Psoas muscle (tissue), 8 donors: ENCODE data around the gene DCTN2. TPM values are rescaled to one million over a fixed set of nuclear protein-coding genes. Genes with fewer than 3 reads are reported as not detected.

Experiments used
- ATAC-seq, 4 donors: fragments of 200-7000 bp; cut with Tn5 transposase; one replicate each; pipeline ENCODE4 v1.9.1; 2020; ENCODE audit warnings: moderate library complexity in 3 of 4, mild to moderate bottlenecking in 2 of 4
- DNase-seq, 2 donors: peaks; one replicate each; pipeline ENCODE4 v3.0.0-alpha.2; 2020
- H3K27ac ChIP-seq: fragments of 200-600 bp; one replicate; pipeline ENCODE4 v1.8.0; 2022
- H3K27me3 ChIP-seq, 3 donors: fragments of 200-600 bp in 1 of 3; one replicate each; pipeline versions ENCODE4 v1.6.1 to v1.8.0; 2013 to 2022; ENCODE audit warnings: low read length in 2 of 3, mild to moderate bottlenecking in 2 of 3, moderate library complexity in 1 of 3; ENCODE audit not compliant: insufficient read depth in 3 of 3
- H3K36me3 ChIP-seq, 2 donors: fragments of 200-600 bp in 1 of 2; one replicate each; pipeline versions ENCODE4 v1.6.1 to v1.8.0; 2013 to 2022; ENCODE audit warnings: low read depth in 1 of 2, mild to moderate bottlenecking in 1 of 2, moderate library complexity in 1 of 2; ENCODE audit not compliant: insufficient read depth in 1 of 2
- H3K4me1 ChIP-seq: fragments of 200-600 bp; one replicate; pipeline ENCODE4 v1.8.0; 2022
- H3K4me3 ChIP-seq: fragments of 200-600 bp; one replicate; pipeline ENCODE4 v1.8.0; 2022; ENCODE audit warnings: mild to moderate bottlenecking
- H3K9me3 ChIP-seq: fragments of 200-600 bp; one replicate; pipeline ENCODE4 v1.8.0; 2022
- WGBS, 3 donors: extraction: QIAGEN DNeasy Blood & Tissue Kit; methylation state at CpG; one replicate each; pipeline versions ENCODE4 v1.1.6 to v1.1.7; 2013; 5-methylcytosine and 5-hydroxymethylcytosine counted together
- intact Hi-C, 2 donors: fragments of 100-400 bp; cut with DNase I; formaldehyde crosslinking; loops; one replicate each; pipeline versions ENCODE4 v1.11.0 to v1.14.2; 2022
- long read RNA-seq, 2 donors: library from polyadenylated mRNA; unstranded; transcript quantifications; one replicate each; pipeline ENCODE4 v2.0.0, GENCODE V29; 2021
- polyA plus RNA-seq, 3 donors: library from polyadenylated mRNA; stranded (reverse); fragments of 200-250 nt; gene quantifications; one replicate each; pipeline ENCODE4 v1.2.3, GENCODE V29; 2013
- total RNA-seq, 4 donors: library from RNA; stranded (reverse); fragmentation: NEBNext Ultra II Directional in 2 of 4; extraction: Animal tissue kit (Norgen Biotek cat#: 25700) in 2 of 4; gene quantifications; one replicate each; pipeline versions ENCODE4 v1.2.1 to v1.2.4, GENCODE V29; 2021 to 2023
- TF ChIP-seq, protein P1 (sequence below): fragments of 200-600 bp; IDR thresholded peaks from one replicate; pipeline ENCODE4 v1.8.0; 2022; ENCODE audit warnings: antibody characterized with exemption
- donor health status: healthy with polysubstance abuse.
- donor health status: DM: no; HTN: no; CAD: no; lungs with moderate emphysema.
- donor health status: Bipolar disorder and iron deficiency.
- donor health status: healthy.
- donor health status: DM: yes; HTN: yes; CAD: no.
- donor health status: DM: no; HTN: no; CAD: no.
- donor health status: DM: no; HTN: no; CAD: no.
- donor health status: DM: yes; HTN: yes; CAD: no.

DCTN2 gene
- 100 to 1,000 TPM in 2 of 4 donors, 10 to 100 TPM in 2; 91.0 to 128 (median 103) TPM for total RNA-seq
- 100 to 1,000 TPM; 107 to 165 (median 123) TPM for polyA plus RNA-seq
- long read RNA-seq, donor 1, transcript DCTN2-209 (14 exons, 2,061 nt), result major isoform, 58 of 152 reads
- long read RNA-seq, donor 1, partial matches to known transcripts, result 6 of 152 reads
- long read RNA-seq, donor 1, other reads (novel, unspliced or antisense), result 88 of 152 reads
- long read RNA-seq, donor 2, transcript DCTN2-209 (14 exons, 2,061 nt), result major isoform, 109 of 266 reads
- long read RNA-seq, donor 2, partial matches to known transcripts, result 10 of 266 reads
- long read RNA-seq, donor 2, other reads (novel, unspliced or antisense), result 145 of 266 reads

GRCh38 chr12:57546438-57547287 lies at the start of gene DCTN2:
TSS of gene DCTN2 (minus strand) at chr12:57547192. CDS start at chr12:57547063, 129 bp downstream.
- H3K27me3 ChIP-seq, result peaks cover 0 to 29% (median 7%) of the 10 kb centered on the region in 3 donors
- peaks cover 2 to 28% of the 10 kb centered on the region in 2 donors for H3K36me3 ChIP-seq
- ATAC-seq (peak; percentile 95 to 99 (median 98)), DNase-seq (peak; percentile 95 to 97)
- intact Hi-C loops, result loop anchor here in 1 of 2 donors (5.0 kb wide), 1 partner anchor 146 kb away; the partner anchor contains the start of gene OS9
- H3K27ac ChIP-seq, result peak within 1 kb of the TSS; percentile 86
- TF ChIP-seq, protein P1, sequence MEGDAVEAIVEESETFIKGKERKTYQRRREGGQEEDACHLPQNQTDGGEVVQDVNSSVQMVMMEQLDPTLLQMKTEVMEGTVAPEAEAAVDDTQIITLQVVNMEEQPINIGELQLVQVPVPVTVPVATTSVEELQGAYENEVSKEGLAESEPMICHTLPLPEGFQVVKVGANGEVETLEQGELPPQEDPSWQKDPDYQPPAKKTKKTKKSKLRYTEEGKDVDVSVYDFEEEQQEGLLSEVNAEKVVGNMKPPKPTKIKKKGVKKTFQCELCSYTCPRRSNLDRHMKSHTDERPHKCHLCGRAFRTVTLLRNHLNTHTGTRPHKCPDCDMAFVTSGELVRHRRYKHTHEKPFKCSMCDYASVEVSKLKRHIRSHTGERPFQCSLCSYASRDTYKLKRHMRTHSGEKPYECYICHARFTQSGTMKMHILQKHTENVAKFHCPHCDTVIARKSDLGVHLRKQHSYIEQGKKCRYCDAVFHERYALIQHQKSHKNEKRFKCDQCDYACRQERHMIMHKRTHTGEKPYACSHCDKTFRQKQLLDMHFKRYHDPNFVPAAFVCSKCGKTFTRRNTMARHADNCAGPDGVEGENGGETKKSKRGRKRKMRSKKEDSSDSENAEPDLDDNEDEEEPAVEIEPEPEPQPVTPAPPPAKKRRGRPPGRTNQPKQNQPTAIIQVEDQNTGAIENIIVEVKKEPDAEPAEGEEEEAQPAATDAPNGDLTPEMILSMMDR, result no peak
- peaks cover 20% of the 10 kb centered on the region for H3K4me1 ChIP-seq
- H3K4me3 ChIP-seq, result peak within 1 kb of the TSS; percentile 97
- WGBS, 3 donors, result 0% methylated on average over 43 to 56 of the region's 56 CpGs
- H3K9me3 ChIP-seq, result no peaks in the 10 kb centered on the region

- ATAC-seq, result no peak
Measured at GRCh38 chr12:57593187-57593586, 46.2 kb upstream of the DCTN2 start.

DNA sequence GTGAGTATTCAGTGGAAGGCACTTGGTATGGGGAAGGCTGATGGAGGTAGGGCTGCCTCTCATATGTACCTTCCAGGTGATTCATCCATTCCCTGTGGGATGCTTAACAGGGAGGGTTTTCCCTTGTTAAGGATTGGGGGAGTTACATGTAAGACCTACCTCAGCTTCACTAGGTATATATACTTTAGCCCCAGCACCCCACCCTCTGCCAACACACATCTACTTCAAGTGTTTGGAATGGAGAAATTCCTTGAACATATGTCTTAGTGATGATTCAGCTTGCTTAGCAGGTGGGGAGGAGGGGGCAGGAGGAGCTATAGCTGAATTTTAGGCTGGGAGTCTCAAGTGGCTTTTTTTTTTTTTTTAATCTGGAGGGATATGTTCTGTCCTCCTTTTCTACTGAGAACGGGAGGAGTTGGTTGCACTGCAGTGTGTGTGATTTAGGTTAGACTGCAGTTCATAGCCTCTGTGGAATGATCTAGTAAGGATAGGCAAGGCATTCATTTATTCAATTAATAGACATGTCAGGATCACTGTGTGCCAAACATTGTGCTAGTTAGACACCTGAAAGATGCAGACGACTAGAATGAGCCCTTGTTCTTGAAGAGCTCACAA lies 45.7 kb upstream of the DCTN2 start:
- Histone ChIP-seq H3K9me3 (no peaks in the 10 kb centered on the region), H3K4me1 (no peaks in the 10 kb centered on the region), H3K27me3 (peaks cover 0 to 7% (median 2%) of the 10 kb centered on the region in 3 donors), H3K27ac (no peak overlapping the region), H3K36me3 (peaks cover 2 to 36% of the 10 kb centered on the region in 2 donors), H3K4me3 (no peak overlapping the region)
- ATAC-seq (no peak), DNase-seq (no peak)
- TF ChIP-seq, protein P1, result no peak
- intact Hi-C loops, result no loop called here
- 65 to 80% (median 71%) methylated on average over 2 of the region's 2 CpGs for WGBS, 3 donors

More at GRCh38 chr12:57593187-57593586, 46.2 kb upstream of the DCTN2 start:
- Histone ChIP-seq H3K36me3 (peaks cover 2 to 39% of the 10 kb centered on the region in 2 donors), H3K4me1 (no peaks in the 10 kb centered on the region), H3K9me3 (no peaks in the 10 kb centered on the region), H3K27ac (no peak overlapping the region), H3K4me3 (no peak overlapping the region), H3K27me3 (peaks cover 0 to 2% (median 2%) of the 10 kb centered on the region in 3 donors)
- TF ChIP-seq, protein P1, result no peak
- no peak for DNase-seq
- 75 to 83% (median 79%) methylated on average over 4 of the region's 4 CpGs for WGBS, 3 donors
- intact Hi-C loops, result no loop called here

DNA sequence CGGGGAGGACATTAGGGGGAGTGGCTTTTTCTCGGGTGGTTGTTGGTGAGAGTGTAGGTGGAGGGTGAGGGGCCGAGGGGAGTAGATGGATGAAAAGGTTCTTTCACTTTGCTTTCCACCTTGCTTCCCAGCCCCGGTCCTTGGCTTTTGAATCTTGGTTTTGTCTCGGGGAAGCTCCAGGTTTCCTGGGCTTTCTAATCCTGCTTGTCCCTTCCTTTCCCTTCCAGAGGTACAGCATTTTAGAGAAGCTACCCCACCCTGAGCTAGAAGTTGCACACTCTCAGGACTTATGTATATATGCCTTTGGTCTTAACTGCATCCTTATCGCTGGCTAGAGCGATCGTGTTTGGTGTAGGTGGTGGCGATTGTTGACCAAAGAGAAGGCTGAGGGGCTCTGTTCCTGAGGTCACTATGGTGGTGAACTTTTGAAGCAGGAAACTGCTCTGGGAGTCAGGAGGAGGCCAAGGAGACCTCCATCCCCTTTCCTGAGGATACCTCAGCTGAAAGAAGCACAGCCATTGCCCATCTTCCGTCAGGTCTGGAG lies 44.9 kb upstream of the DCTN2 start:
- DNase-seq (no peak), ATAC-seq (no peak)
- 40 to 41% (median 41%) methylated on average over 10 of the region's 10 CpGs for WGBS, 3 donors
- TF ChIP-seq, protein P1, result no peak
- Histone ChIP-seq H3K4me1 (no peaks in the 10 kb centered on the region), H3K27ac (no peak overlapping the region), H3K27me3 (peaks cover 0 to 7% (median 2%) of the 10 kb centered on the region in 3 donors), H3K36me3 (peaks cover 2 to 28% of the 10 kb centered on the region in 2 donors), H3K9me3 (no peaks in the 10 kb centered on the region), H3K4me3 (peak overlapping the region; percentile 70)
- intact Hi-C loops, result no loop called here
